ENCODE results near the gene BACH2. TPM values are rescaled to one million over a fixed set of nuclear protein-coding genes. Genes with fewer than 3 reads are reported as not detected.
A peak's percentile ranks its signal among the peaks of the same experiment; 100 is the strongest.

The BACH2 gene
- total and polyA plus RNA-seq, 2 of the 8 experiments (the other 6 are each of a cell fraction or from before 2014, with no cell fraction given): 1.9 to 5.9 TPM

DNA sequence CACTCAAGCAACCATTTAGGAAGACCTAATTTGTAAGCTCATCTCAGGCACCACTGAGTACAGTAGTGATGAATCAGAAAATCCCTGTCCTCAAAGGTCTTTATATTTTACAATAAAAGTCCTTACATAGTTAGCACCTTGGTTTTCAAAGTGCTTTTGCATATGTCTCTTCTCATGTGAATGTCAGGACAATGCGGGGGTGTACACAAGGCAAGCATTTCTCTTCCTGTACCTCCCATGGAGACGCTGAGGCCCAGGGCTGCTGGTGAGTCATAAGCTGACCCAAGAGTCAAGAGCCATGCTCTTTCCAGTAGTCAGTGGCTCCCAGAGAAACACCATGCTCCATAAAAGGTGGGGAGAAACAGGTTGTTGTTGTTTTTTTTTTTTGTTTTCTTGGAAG is 228.4 kb downstream of the BACH2 start:
- no peak for DNase-seq (ENCODE audit: low read depth in 1 of 2, low spot score in 2 of 2)
- H3K79me2 ChIP-seq (ENCODE audit: control insufficient read depth in 1 of 2, insufficient read depth in 2 of 2, low read length in 2 of 2): no peaks in the 10 kb centered on the region
- H2AFZ ChIP-seq (ENCODE audit: low read length): no peak overlapping the region
- CTCF ChIA-PET (ENCODE audit: partially characterized antibody): interaction anchor here (0.7 to 1.8 kb wide), 4 partner anchors 28 to 379 kb away, joined by 3 to 6 read pairs (median 3); no protein-coding TSS in a partner anchor
- H4K91ac ChIP-seq (replicated peaks; ENCODE audit: insufficient read length, low read length): no peak overlapping the region
- no peak overlapping the region for H3K9ac ChIP-seq (replicated peaks in 1 of 4; ENCODE audit: extremely low read depth in 1 of 4, low read depth in 3 of 4, low read length in 3 of 4)
- POLR2A ChIA-PET (ENCODE audit: partially characterized antibody): no interaction called here
- H3K27me3 ChIP-seq (replicated peaks in 1 of 4; ENCODE audit: control insufficient read depth in 3 of 4, extremely low read depth in 1 of 4, insufficient read depth in 3 of 4, low read length in 3 of 4): peaks cover 0 to 1% (median 0%) of the 10 kb centered on the region in 4 experiments; a peak in 1 of 7 replicates
- no peaks in the 10 kb centered on the region for H3K79me1 ChIP-seq (ENCODE audit: low read depth, low read length)
- H3K23ac ChIP-seq (ENCODE audit: insufficient read length): no peak overlapping the region
- H3K4ac ChIP-seq (replicated peaks; ENCODE audit: insufficient read length, low read depth, low read length): no peak overlapping the region
- 66% methylated on average over 2 of the region's 2 CpGs; no CpG with 5 or more reads in 1 of the 2 experiments for WGBS, 2 experiments (ENCODE audit: extremely low coverage in 1 of 2, insufficient coverage in 1 of 2, insufficient read length in 1 of 2, insufficient replicate concordance in 2 of 2, low coverage in 1 of 2, low lambda C conversion rate in 2 of 2, missing lambda C conversion rate in 1 of 2)
- peak; percentile 50; the same call in 1 of the 2 replicates for TF ChIP-seq JUND (IDR thresholded peaks at IDR 0.05; ENCODE audit: low read length)
- TF ChIP-seq GABPA (IDR thresholded peaks at IDR 0.05; ENCODE audit: borderline replicate concordance, insufficient read depth, low read length): no peak
- no peak overlapping the region; the same call in 1 of the 2 replicates for H4K8ac ChIP-seq (ENCODE audit: extremely low read depth, insufficient read depth, low read length)
- no peak overlapping the region for H3K18ac ChIP-seq (ENCODE audit: extremely low read depth, low read length)
- peaks cover 0 to 5% (median 2%) of the 10 kb centered on the region in 4 experiments; a peak in 3 of 7 replicates for H3K4me1 ChIP-seq (replicated peaks in 1 of 4; ENCODE audit: control insufficient read depth in 3 of 4, insufficient read depth in 4 of 4, low read length in 3 of 4)
- no peak overlapping the region for H2BK20ac ChIP-seq (ENCODE audit: low read length)
- no peak overlapping the region for H2BK12ac ChIP-seq (ENCODE audit: low read depth, low read length)
- no peak overlapping the region for H4K5ac ChIP-seq (ENCODE audit: insufficient read length, low read depth, low read length)
- no peak overlapping the region for H3K4me3 ChIP-seq (ENCODE audit: extremely low read depth in 1 of 4, insufficient read depth in 2 of 4, low read depth in 3 of 4, low read length in 4 of 4)
- H3K27ac ChIP-seq (ENCODE audit: low read depth, low read length): no peak overlapping the region
- no peak overlapping the region for H3K14ac ChIP-seq (ENCODE audit: insufficient read length)
- no peak for FAIRE-seq
- no peak overlapping the region for H2BK120ac ChIP-seq (replicated peaks; ENCODE audit: low read depth, low read length)
- no peaks in the 10 kb centered on the region for H4K20me1 ChIP-seq (replicated peaks in 1 of 2; ENCODE audit: control insufficient read depth in 1 of 2, insufficient read depth in 2 of 2, low read length in 2 of 2)
- no peak overlapping the region for H2BK15ac ChIP-seq (ENCODE audit: low read length)
- no peaks in the 10 kb centered on the region for H3K23me2 ChIP-seq (ENCODE audit: low read depth, low read length)
- no peak overlapping the region for H3K4me2 ChIP-seq (ENCODE audit: insufficient read depth in 1 of 2, low read depth in 2 of 2, low read length in 2 of 2)
- no peaks in the 10 kb centered on the region for H3K36me3 ChIP-seq (ENCODE audit: control insufficient read depth in 2 of 4, insufficient read depth in 4 of 4, low read length in 3 of 4)
- no peak overlapping the region for H3K56ac ChIP-seq (replicated peaks; ENCODE audit: insufficient read length, low read depth, low read length)
- no peaks in the 10 kb centered on the region for H3K9me3 ChIP-seq (ENCODE audit: insufficient read depth in 2 of 2, low read depth in 1 of 2, low read length in 1 of 2)
- H2AK5ac ChIP-seq (ENCODE audit: low read depth, low read length): no peak overlapping the region
- no peak overlapping the region for H2BK5ac ChIP-seq (ENCODE audit: low read depth, low read length)
